Liver (tissue), 9 donors: ENCODE results near the gene CASP6. TPM values are rescaled to one million over a fixed set of nuclear protein-coding genes. Genes with fewer than 3 reads are reported as not detected.

ENCODE experiments used
- DNase-seq: peaks from one replicate; pipeline ENCODE4 v3.0.0-alpha.2; 2017; ENCODE audit warnings: low spot score
- H3K27ac ChIP-seq, 2 donors: one replicate each; pipeline ENCODE4 v1.7.0; 2013; ENCODE audit warnings: inconsistent platforms in 2 of 2, low read length in 2 of 2, control low read depth in 1 of 2, low read depth in 1 of 2, mild to moderate bottlenecking in 1 of 2
- H3K27me3 ChIP-seq, 4 donors: one replicate each; pipeline versions ENCODE4 v1.6.1 to v1.7.0; 2013; ENCODE audit warnings: low read length in 3 of 4, inconsistent platforms in 1 of 4, mild to moderate bottlenecking in 1 of 4, moderate library complexity in 1 of 4; ENCODE audit not compliant: control insufficient read depth in 4 of 4, insufficient read depth in 4 of 4
- H3K36me3 ChIP-seq, 4 donors: one replicate each; pipeline versions ENCODE4 v1.6.1 to v1.7.0; 2013; ENCODE audit warnings: low read length in 3 of 4, mild to moderate bottlenecking in 3 of 4, low read depth in 1 of 4, moderate library complexity in 1 of 4; ENCODE audit not compliant: control insufficient read depth in 4 of 4, insufficient read depth in 3 of 4
- H3K4me1 ChIP-seq, 4 donors: one replicate each; pipeline versions ENCODE4 v1.6.1 to v1.7.0; 2013; ENCODE audit warnings: low read length in 3 of 4, mild to moderate bottlenecking in 3 of 4, moderate library complexity in 1 of 4; ENCODE audit not compliant: control insufficient read depth in 4 of 4, insufficient read depth in 4 of 4
- H3K4me3 ChIP-seq, 3 donors: one replicate each; pipeline versions ENCODE4 v1.6.1 to v1.7.0; 2013; ENCODE audit warnings: low read length in 3 of 3, control low read depth in 1 of 3, low read depth in 1 of 3, mild to moderate bottlenecking in 1 of 3
- H3K9ac ChIP-seq, 2 donors: one replicate each; pipeline ENCODE4 v1.7.0; 2013; ENCODE audit warnings: low read length in 2 of 2, mild to moderate bottlenecking in 2 of 2, moderate library complexity in 2 of 2, control low read depth in 1 of 2, low read depth in 1 of 2
- H3K9me3 ChIP-seq, 4 donors: one replicate each; pipeline versions ENCODE4 v1.6.1 to v1.7.0; 2013; ENCODE audit warnings: low read length in 3 of 4; ENCODE audit not compliant: control insufficient read depth in 4 of 4
- ATF3 ChIP-seq: IDR thresholded peaks from 2 replicates; pipeline ENCODE4 v1.6.1; 2016; ENCODE audit warnings: antibody characterized with exemption
- FOXA1 ChIP-seq: IDR thresholded peaks from 2 replicates; pipeline ENCODE4 v1.6.1; 2016; ENCODE audit warnings: antibody characterized with exemption
- FOXA2 ChIP-seq: IDR thresholded peaks from 2 replicates; pipeline ENCODE4 v1.6.1; 2016; ENCODE audit warnings: antibody characterized with exemption
- GABPA ChIP-seq, 2 donors: IDR thresholded peaks in 1 of 2; conservative IDR thresholded peaks in 1 of 2; 2 replicates each; pipeline ENCODE4 v1.6.1; 2016; ENCODE audit warnings: antibody characterized with exemption in 2 of 2, mild to moderate bottlenecking in 1 of 2, moderate library complexity in 1 of 2
- HNF4A ChIP-seq, 2 donors: conservative IDR thresholded peaks; 2 replicates each; pipeline ENCODE4 v1.6.1; 2016; ENCODE audit warnings: antibody characterized with exemption in 2 of 2, mild to moderate bottlenecking in 2 of 2
- HNF4G ChIP-seq: IDR thresholded peaks from 2 replicates; pipeline ENCODE4 v1.6.1; 2016; ENCODE audit warnings: antibody characterized with exemption
- JUND ChIP-seq, 2 donors: IDR thresholded peaks; 2 replicates each; pipeline ENCODE4 v1.6.1; 2016; ENCODE audit warnings: antibody characterized with exemption in 2 of 2
- NR2F2 ChIP-seq: IDR thresholded peaks from 2 replicates; pipeline ENCODE4 v1.6.1; 2016; ENCODE audit warnings: antibody characterized with exemption
- RAD21 ChIP-seq, 2 donors: IDR thresholded peaks; 2 replicates each; pipeline ENCODE4 v1.6.1; 2016; ENCODE audit warnings: antibody characterized with exemption in 2 of 2, mild to moderate bottlenecking in 2 of 2
- REST ChIP-seq: IDR thresholded peaks from 2 replicates; pipeline ENCODE4 v1.6.1; 2016; ENCODE audit warnings: antibody characterized with exemption, mild to moderate bottlenecking
- RXRA ChIP-seq, 2 donors: IDR thresholded peaks; 2 replicates each; pipeline ENCODE4 v1.6.1; 2017 to 2018; ENCODE audit warnings: antibody characterized with exemption in 2 of 2, mild to moderate bottlenecking in 1 of 2
- TAF1 ChIP-seq: conservative IDR thresholded peaks from 2 replicates; pipeline ENCODE4 v1.6.1; 2016; ENCODE audit warnings: antibody characterized with exemption, mild to moderate bottlenecking
- YY1 ChIP-seq: IDR thresholded peaks from 2 replicates; pipeline ENCODE4 v1.6.1; 2016; ENCODE audit warnings: antibody characterized with exemption, mild to moderate bottlenecking
- WGBS: extraction: QIAGEN DNeasy Blood & Tissue Kit; methylation state at CpG from one replicate; pipeline ENCODE4 v1.1.7; 2013; 5-methylcytosine and 5-hydroxymethylcytosine counted together
- polyA plus RNA-seq, 2 donors: library from polyadenylated mRNA; stranded (reverse) in 1 of 2; unstranded in 1 of 2; fragments of 200-250 nt in 1 of 2; fragments of >200 nt in 1 of 2; fragmentation: Nextera tagmentation in 1 of 2; extraction: Ambion mirVana in 1 of 2; gene quantifications; one replicate each; pipeline versions ENCODE4 v1.2.1 to v1.2.3, GENCODE V29; 2013 to 2015
- total RNA-seq, 2 donors: library from RNA; depleted of rRNA; stranded (reverse); fragments of >200 nt; gene quantifications; one replicate each; pipeline ENCODE4 v1.2.3, GENCODE V29; 2014
- TF ChIP-seq, protein P1 (sequence below): IDR thresholded peaks from 2 replicates; pipeline ENCODE4 v1.6.1; 2016; ENCODE audit warnings: antibody characterized with exemption
- TF ChIP-seq, protein P2 (sequence below): fragments of 150-350 bp; IDR thresholded peaks from 2 replicates; pipeline ENCODE4 v1.5.1; 2017; ENCODE audit warnings: improper control_type of control experiment, low read depth, low read length; ENCODE audit not compliant: missing input control
- donor health status: healthy.
- donor health status: healthy.
- donor health status: healthy.
- donor health status: healthy.
- donor health status: healthy.

CASP6 gene
- total and polyA plus RNA-seq, 4 donors = 14.9 to 20.9 (median 19.5) TPM

DNA sequence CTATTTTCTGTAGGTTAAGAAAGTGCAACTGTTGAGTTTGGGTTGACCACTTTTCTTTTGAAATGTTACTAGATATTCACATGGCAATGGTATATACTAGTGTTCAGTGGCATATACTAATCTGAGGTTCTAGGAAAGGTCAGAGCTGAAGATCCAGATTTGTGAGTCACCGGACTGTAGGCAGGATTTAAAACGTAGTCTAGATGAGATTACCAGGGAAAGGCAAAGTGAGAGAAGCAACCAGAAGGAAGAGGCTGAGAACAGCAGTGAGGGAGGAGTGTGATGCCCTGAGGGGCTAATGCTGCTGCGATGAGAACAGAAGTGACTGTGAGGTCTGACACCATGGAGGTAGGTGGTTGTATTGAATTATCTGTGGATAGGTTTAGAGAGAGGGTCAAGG lies 36.3 kb upstream of the CASP6 start (continued):
- TF ChIP-seq REST = no peak
- no peak for TF ChIP-seq TAF1
- TF ChIP-seq, protein P1, sequence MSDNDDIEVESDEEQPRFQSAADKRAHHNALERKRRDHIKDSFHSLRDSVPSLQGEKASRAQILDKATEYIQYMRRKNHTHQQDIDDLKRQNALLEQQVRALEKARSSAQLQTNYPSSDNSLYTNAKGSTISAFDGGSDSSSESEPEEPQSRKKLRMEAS = no peak
- TF ChIP-seq NR2F2 = no peak

DNA sequence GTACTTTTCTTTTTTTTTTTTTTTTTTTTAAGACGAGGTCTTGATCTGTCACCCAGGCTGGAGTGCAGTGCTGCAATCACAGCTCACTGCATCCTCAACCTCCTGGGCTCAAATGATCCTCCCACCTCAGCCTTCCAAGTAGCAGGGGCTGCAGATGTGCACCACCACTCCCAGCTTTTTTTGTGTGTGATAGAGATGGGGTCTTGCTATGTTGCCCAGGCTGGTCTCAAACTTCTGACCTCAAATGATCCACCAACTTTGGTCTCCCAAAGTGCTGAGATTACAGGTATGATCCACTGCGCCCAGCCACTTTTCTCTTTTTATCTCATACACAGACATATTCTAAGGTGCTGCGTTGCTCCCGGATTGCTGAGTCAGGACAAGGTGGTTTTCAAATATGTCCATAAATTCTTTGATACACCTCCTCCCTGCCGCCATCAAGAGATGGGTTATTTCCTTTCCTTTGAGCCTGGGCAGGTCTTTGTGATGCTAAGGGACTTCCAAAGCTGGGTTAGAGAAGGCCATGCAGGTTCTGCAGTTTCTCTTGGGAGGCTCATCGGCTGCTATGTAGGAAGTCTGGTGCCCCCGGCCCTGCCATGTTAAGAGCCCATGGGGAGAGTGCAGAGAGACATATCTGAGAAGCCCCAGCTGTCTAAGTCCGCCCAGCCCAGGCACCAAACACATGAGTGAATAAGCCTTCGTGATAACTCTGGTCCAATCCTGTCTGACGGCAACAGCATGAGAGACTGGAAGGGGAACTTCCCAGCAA lies 35.0 kb upstream of the CASP6 start:
- no peak overlapping the region for H3K4me3 ChIP-seq
- WGBS = 92% methylated on average over 10 of the region's 10 CpGs
- DNase-seq = no peak
- peaks cover 4 to 28% (median 27%) of the 10 kb centered on the region in 4 donors for H3K36me3 ChIP-seq
- no peaks in the 10 kb centered on the region for H3K27me3 ChIP-seq
- peaks cover 2 to 18% (median 6%) of the 10 kb centered on the region in 4 donors for H3K4me1 ChIP-seq
- H3K9ac ChIP-seq = no peak overlapping the region
- H3K27ac ChIP-seq = no peak overlapping the region
- TF ChIP-seq REST = no peak
- H3K9me3 ChIP-seq = no peaks in the 10 kb centered on the region

- no peak overlapping the region for H3K9ac ChIP-seq
- WGBS = 36% methylated on average over 7 of the region's 7 CpGs
- H3K4me1 ChIP-seq = peaks cover 2 to 18% (median 7%) of the 10 kb centered on the region in 4 donors
- no peaks in the 10 kb centered on the region for H3K27me3 ChIP-seq
- no peak overlapping the region for H3K4me3 ChIP-seq
- no peak for DNase-seq
- no peaks in the 10 kb centered on the region for H3K9me3 ChIP-seq
- no peak overlapping the region for H3K27ac ChIP-seq
- peaks cover 3 to 9% (median 6%) of the 10 kb centered on the region in 4 donors for H3K36me3 ChIP-seq
- TF ChIP-seq, protein P1 = peak; percentile 64
- TF ChIP-seq YY1 (peak; percentile 66), ATF3 (no peak), GABPA (IDR thresholded peaks at IDR 0.05 in 1 of 2, conservative IDR thresholded peaks at IDR 0.05 in 1 of 2) (no peak), NR2F2 (no peak), RXRA (IDR thresholded peaks at IDR 0.05) (peak in 1 of 2 donors; percentile 21), RAD21 (IDR thresholded peaks at IDR 0.05) (no peak), TAF1 (no peak), HNF4G (no peak), FOXA2 (no peak), FOXA1 (no peak), JUND (IDR thresholded peaks at IDR 0.05) (no peak), HNF4A (conservative IDR thresholded peaks at IDR 0.05) (peak in 1 of 2 donors; percentile 12)
- TF ChIP-seq, protein P2, sequence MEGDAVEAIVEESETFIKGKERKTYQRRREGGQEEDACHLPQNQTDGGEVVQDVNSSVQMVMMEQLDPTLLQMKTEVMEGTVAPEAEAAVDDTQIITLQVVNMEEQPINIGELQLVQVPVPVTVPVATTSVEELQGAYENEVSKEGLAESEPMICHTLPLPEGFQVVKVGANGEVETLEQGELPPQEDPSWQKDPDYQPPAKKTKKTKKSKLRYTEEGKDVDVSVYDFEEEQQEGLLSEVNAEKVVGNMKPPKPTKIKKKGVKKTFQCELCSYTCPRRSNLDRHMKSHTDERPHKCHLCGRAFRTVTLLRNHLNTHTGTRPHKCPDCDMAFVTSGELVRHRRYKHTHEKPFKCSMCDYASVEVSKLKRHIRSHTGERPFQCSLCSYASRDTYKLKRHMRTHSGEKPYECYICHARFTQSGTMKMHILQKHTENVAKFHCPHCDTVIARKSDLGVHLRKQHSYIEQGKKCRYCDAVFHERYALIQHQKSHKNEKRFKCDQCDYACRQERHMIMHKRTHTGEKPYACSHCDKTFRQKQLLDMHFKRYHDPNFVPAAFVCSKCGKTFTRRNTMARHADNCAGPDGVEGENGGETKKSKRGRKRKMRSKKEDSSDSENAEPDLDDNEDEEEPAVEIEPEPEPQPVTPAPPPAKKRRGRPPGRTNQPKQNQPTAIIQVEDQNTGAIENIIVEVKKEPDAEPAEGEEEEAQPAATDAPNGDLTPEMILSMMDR = no peak
Measured at GRCh38 chr4:109735566-109736365, 32.5 kb upstream of the CASP6 start.
